NCI-H2227 (cell line): ENCODE data around the gene ZNF619.
"Not testable (repeated sequence)": the region's sequence is repeated elsewhere in the genome, so short reads cannot be mapped to it uniquely, and the experiment has no call there.

Experiments used
- DNase-seq: peaks from one replicate; lab custom pipeline; 2025; ENCODE audit not compliant: unreplicated experiment; lab: John Stamatoyannopoulos, UW

The ZNF619 gene

GRCh38 chr3:40476478-40477470, at the start of gene ZNF619:
Gene ZNF619, plus strand, starts transcription at chr3:40477122. Its CDS starts 858 bp downstream, at chr3:40477980.
- DNase-seq = peak; percentile 63

- no peak for DNase-seq
These were observed 44.1 kb upstream of the ZNF619 start for GRCh38 chr3:40432793-40433192.

- no peak for DNase-seq
These were observed 39.0 kb upstream of the ZNF619 start for GRCh38 chr3:40437889-40438288.

- no peak for DNase-seq
These were observed 31.9 kb upstream of the ZNF619 start for GRCh38 chr3:40445062-40445461.

- no peak for DNase-seq
These were observed 31.0 kb upstream of the ZNF619 start for GRCh38 chr3:40445880-40446279.

GRCh38 chr3:40450438-40450837, 26.5 kb upstream of the ZNF619 start:
- DNase-seq = no peak

- no peak for DNase-seq
These were observed 25.4 kb upstream of the ZNF619 start for GRCh38 chr3:40451551-40451950.

GRCh38 chr3:40452057-40452456, 24.9 kb upstream of the ZNF619 start:
- no peak for DNase-seq

- no peak for DNase-seq
These were observed 24.4 kb upstream of the ZNF619 start for GRCh38 chr3:40452562-40452875.

GRCh38 chr3:40452876-40453730, 23.8 kb upstream of the ZNF619 start:
- peak; percentile 97 for DNase-seq

GRCh38 chr3:40453933-40454332, 23.0 kb upstream of the ZNF619 start:
- DNase-seq = no peak

- no peak for DNase-seq
These were observed 21.6 kb upstream of the ZNF619 start for GRCh38 chr3:40455328-40455727.

- DNase-seq = no peak
These were observed 20.5 kb upstream of the ZNF619 start for GRCh38 chr3:40456279-40456939.

GRCh38 chr3:40456940-40457823, 19.7 kb upstream of the ZNF619 start, which contains the start of gene RPL14:
Gene RPL14, plus strand, starts transcription at chr3:40457339. Its CDS starts 133 bp downstream, at chr3:40457472.
- DNase-seq = peak; percentile 94

GRCh38 chr3:40458473-40458872, 18.4 kb upstream of the ZNF619 start:
- no peak for DNase-seq

- not testable (repeated sequence) for DNase-seq
These were observed 16.4 kb upstream of the ZNF619 start for GRCh38 chr3:40460481-40460880.

GRCh38 chr3:40461161-40461560, 15.8 kb upstream of the ZNF619 start:
- DNase-seq = no peak

GRCh38 chr3:40462838-40463237, 14.1 kb upstream of the ZNF619 start:
- not testable (repeated sequence) for DNase-seq

GRCh38 chr3:40463579-40463978, 13.3 kb upstream of the ZNF619 start:
- no peak for DNase-seq
